Ishikawa (cell line): ENCODE measurements around the gene ANKRD33B.

Experiments used
- EGR1 ChIP-seq: IDR thresholded peaks from 2 replicates; pipeline ENCODE4 v1.6.1; 2012
- RAD21 ChIP-seq: IDR thresholded peaks from 2 replicates; pipeline ENCODE4 v1.6.1; 2012; ENCODE audit warnings: low read depth
- YY1 ChIP-seq: IDR thresholded peaks from 2 replicates; pipeline ENCODE4 v1.6.1; 2012; ENCODE audit warnings: low read depth

GRCh38 chr5:10599113-10599512 is 35.2 kb downstream of the ANKRD33B start:
- TF ChIP-seq RAD21 (no peak), YY1 (no peak), EGR1 (no peak)
